Inflammatory macrophage treated with lipopolysaccharide for 1 hour (primary cell): Measurements from ENCODE around the gene KMT2E.

Source experiments
- DNase-seq, 2 donors: peaks; one replicate each; pipeline ENCODE4 v3.0.0-alpha.2; 2020 to 2022

The KMT2E gene

GRCh38 chr7:105133358-105133757 lies 119.4 kb downstream of the KMT2E start:
- no peak for DNase-seq

DNA sequence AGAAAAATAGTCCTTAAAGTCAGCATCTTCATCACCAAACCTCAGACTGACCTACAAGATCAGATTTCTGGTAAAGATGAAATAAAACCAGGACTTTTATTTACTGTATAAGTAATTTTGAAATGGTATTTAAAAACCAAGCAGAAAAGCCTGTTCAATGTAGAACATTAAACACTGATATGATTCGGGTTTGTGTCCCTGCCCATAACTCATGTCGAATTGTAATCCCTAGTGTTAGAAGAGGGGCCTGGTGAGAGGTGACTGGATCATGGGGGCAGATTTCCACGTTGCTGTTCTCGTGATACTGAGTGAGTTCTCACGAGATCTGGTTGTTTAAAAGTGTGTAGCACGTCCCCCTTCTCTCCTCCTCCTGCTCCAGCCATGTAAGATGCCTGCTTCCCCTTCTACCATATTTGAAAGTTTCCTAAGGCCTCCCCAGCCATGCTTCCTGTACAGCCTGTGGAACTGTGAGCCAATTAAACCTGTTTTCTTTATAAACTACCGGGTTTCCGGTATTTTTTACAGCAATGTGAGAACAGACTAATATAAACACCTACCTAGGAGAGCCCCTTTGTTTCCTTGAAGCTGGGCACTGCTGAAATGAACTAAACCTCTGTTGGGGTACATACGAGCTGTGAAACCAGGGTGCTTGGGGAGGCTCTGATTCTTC lies 120.1 kb downstream of the KMT2E start:
- DNase-seq: no peak

GRCh38 chr7:105136221-105136620 lies 122.2 kb downstream of the KMT2E start:
- DNase-seq: peak; percentile 15 to 31

GRCh38 chr7:105137898-105138297 lies 123.9 kb downstream of the KMT2E start:
- no peak for DNase-seq

GRCh38 chr7:105139381-105139780 lies 125.4 kb downstream of the KMT2E start:
- no peak for DNase-seq

DNA sequence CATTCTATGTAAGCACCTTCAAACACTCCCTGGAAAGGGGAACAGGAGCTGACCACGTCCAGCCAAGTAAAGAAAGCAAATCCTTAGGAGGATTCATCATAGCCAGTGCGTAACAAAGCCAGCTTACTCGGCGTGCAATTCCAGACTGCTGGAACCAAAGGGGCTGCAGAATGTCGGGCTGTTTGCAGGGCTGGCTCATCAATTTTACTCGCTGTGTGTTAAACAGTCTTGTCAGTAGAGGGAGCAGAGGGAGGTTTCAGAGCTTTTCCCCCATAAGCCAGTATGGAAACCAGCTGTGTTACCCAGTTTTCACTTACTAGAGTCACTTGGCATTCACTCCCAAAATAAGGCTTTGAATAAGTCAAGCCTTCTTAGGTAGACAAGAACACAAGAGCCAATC lies 127.1 kb downstream of the KMT2E start:
- DNase-seq: no peak

DNA sequence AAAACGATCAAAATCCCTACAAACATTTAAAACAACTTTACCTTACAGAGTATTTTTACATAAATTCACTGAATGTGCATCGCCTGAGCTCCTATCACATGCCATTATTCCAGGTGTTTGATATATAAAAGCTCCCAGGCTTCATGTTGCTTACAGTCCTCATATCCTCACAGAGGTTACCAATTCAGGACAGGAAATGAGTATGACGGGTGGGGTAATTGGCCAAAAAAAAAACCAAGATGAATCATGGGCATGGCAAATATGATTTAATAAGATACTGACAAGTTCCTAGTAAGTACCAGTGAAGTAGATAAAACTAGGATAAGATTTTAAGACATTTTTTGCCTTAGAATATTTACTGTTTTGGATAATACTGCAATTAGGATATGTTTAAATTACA lies 135.8 kb downstream of the KMT2E start:
- DNase-seq: peak in 1 of 2 donors; percentile 22

DNA sequence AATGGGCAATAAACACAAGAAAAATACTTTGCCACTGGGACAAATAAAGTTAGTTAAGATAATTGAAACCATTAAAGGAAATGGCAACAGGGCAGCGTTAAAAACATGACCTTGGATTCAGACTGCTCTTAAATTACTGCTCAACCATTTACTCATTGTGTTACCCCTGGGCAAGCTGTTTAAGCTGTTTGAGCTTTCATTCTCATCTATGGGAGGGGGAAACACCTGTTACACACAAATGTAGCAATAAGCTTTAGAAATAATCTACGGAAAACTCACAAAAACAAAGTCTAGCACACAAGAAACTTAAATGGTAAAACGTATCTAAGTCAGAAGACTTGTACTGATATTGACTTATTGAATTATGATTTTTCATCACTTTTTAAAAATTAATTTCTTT lies 137.1 kb downstream of the KMT2E start:
- DNase-seq: no peak

DNA sequence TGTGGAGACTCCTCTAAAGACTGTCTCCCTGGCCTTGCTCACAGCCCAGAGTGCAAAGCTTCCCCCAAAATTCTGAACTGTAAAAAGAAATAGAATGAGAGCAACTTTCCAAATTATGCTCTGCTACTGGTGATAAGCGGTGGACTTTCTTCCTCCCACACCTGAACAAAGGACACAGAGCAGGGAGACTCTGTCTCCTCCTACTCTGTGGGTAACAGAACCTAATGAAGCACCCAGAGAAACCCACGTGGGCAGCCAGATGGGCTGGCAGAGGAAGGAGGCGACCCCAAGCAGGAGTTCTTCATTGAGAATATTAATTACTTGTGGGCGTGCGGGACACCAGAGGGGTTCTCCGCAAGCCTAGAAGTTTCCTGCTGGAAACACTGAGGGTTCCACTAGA lies 139.5 kb downstream of the KMT2E start:
- DNase-seq: no peak

GRCh38 chr7:105154084-105154483 lies 140.1 kb downstream of the KMT2E start:
- no peak for DNase-seq

GRCh38 chr7:105156731-105157130 lies 142.7 kb downstream of the KMT2E start:
- DNase-seq: no peak

DNA sequence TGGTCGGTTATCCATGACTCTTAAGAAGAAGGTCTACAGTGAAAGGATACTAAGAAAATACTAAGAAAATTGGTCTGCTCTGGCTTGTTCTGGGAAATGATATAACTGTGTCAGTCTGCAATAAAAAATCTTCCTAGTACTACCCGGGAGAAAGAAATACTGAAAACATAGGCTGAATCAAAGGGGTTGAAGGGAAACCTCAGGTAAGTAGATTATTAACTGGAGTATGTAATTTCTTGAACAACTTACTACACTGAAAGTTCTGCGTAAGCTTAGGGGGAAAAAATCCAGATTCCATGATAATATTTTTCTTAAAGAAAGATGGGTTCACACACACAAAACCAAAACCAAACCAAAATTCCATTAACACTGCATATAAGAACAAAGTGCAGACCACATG lies 143.3 kb downstream of the KMT2E start:
- no peak for DNase-seq

DNA sequence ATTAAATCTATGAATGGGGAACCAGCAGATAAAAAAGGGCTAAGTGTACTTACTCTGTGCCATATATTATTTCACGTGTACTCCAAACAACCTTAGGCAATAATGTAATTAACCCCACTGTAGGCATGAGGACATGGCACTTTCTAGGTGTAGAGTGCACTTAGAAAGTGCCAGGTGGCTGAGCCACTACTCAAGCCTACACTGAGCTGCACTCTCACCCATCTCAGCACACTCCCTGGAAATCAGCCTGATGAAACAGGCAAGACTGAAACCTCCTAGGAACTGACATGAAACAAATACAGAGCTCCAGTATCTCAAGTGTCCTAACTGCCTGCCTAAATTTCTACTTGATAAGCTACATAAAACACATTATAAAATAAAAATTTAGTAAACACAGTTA lies 147.4 kb downstream of the KMT2E start:
- no peak for DNase-seq
